Right lobe of liver (tissue), 6 donors: ENCODE measurements around the gene TSPAN10. TPM values are rescaled to one million over a fixed set of nuclear protein-coding genes. Genes with fewer than 3 reads are reported as not detected.
A peak's percentile ranks its signal among the peaks of the same experiment; 100 is the strongest.

Experiments used
- ATAC-seq, 4 donors: fragments of 200-7000 bp; cut with Tn5 transposase; one replicate each; pipeline ENCODE4 v1.9.1; 2020; ENCODE audit warnings: mild to moderate bottlenecking in 4 of 4, moderate library complexity in 4 of 4
- DNase-seq, 3 donors: peaks; one replicate each; pipeline ENCODE4 v3.0.0-alpha.2; 2020
- H3K27ac ChIP-seq, 3 donors: fragments of 200-600 bp; one replicate each; pipeline ENCODE4 v1.8.0; 2022
- H3K27me3 ChIP-seq, 2 donors: fragments of 200-600 bp; one replicate each; pipeline ENCODE4 v1.8.0; 2022
- H3K36me3 ChIP-seq, 4 donors: fragments of 200-600 bp; sonication (generic) in 1 of 4; one replicate each; pipeline versions ENCODE4 v1.5.1 to v1.8.0; 2017 to 2022; ENCODE audit warnings: control low read depth in 1 of 4
- H3K4me1 ChIP-seq, 4 donors: fragments of 200-600 bp; sonication (generic) in 1 of 4; one replicate each; pipeline versions ENCODE4 v1.5.1 to v1.8.0; 2017 to 2022; ENCODE audit warnings: control low read depth in 1 of 4
- H3K4me3 ChIP-seq, 3 donors: fragments of 200-600 bp; one replicate each; pipeline ENCODE4 v1.8.0; 2022
- H3K9me3 ChIP-seq, 4 donors: fragments of 200-600 bp; sonication (generic) in 1 of 4; one replicate each; pipeline versions ENCODE4 v1.5.1 to v1.8.0; 2017 to 2022; ENCODE audit warnings: control low read depth in 1 of 4
- POLR2A ChIP-seq: fragments of 450-650 bp; IDR thresholded peaks from one replicate; pipeline ENCODE4 v1.6.1; 2017; ENCODE audit warnings: antibody characterized with exemption, mild to moderate bottlenecking
- WGBS: methylation state at CpG from one replicate; pipeline ENCODE4 v1.1.6; 2018; ENCODE audit warnings: low coverage, low lambda C conversion rate; ENCODE audit not compliant: insufficient coverage; ENCODE audit errors: missing lambda C conversion rate; 5-methylcytosine and 5-hydroxymethylcytosine counted together
- intact Hi-C, 2 donors: fragments of 100-400 bp; cut with DNase I; formaldehyde crosslinking; loops; one replicate each; pipeline versions ENCODE4 v1.11.2 to v1.14.1; 2022
- total RNA-seq, 6 experiments: library from RNA; depleted of rRNA in 2 of 6; stranded (reverse); fragments of >200 nt in 2 of 6; fragmentation: NEBNext Ultra II Directional in 3 of 6; extraction: Animal tissue kit (Norgen Biotek cat#: 25700) in 3 of 6; gene quantifications; one replicate each; pipeline versions ENCODE4 v1.1.0 to v1.2.4, GENCODE V29; 2016 to 2023
- TF ChIP-seq, protein P1 (sequence below), 4 donors: fragments of 200-600 bp in 3 of 4; fragments of 450-650 bp in 1 of 4; IDR thresholded peaks; one replicate each; pipeline versions ENCODE4 v1.5.1 to v1.8.0; 2016 to 2022; ENCODE audit warnings: antibody characterized with exemption in 4 of 4, mild to moderate bottlenecking in 2 of 4
- donor health status: DM: no; HTN: yes; CAD: no.
- donor health status: DM: no; HTN: no; CAD: no.
- donor health status: DM: no; HTN: no; CAD: no.
- donor health status: DM: no; HTN: yes; CAD: no.
- donor health status: DM: no; HTN: yes; CAD: no.

The TSPAN10 gene
- total RNA-seq, 6 experiments from 2014 or later, result 0.18 to 1.2 (median 0.62) TPM

DNA sequence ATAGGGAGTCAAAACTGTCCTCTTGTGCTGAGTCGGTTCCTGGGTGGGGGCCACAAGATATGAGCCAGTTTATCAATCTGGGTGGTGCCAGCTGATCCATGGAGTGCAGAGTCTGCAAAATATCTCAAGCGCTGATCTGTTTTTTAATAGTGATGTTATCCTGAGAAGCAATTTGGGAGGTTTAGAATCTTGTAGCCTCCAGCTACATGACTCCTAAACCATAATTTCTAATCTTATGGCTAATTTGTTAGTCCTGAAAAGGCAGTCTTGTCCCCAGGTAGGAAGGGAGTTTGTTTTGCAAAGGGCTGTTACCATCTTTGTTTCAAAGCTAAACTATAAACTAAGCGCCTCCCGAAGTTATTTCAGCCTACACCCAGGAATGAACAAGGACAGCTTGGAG is 1.7 kb downstream of the TSPAN10 start:
- Histone ChIP-seq H3K4me3 (no peak overlapping the region), H3K4me1 (peaks cover 0 to 27% (median 11%) of the 10 kb centered on the region in 4 donors), H3K27me3 (no peaks in the 10 kb centered on the region), H3K36me3 (no peaks in the 10 kb centered on the region), H3K27ac (no peak overlapping the region), H3K9me3 (no peaks in the 10 kb centered on the region)
- DNase-seq, result no peak
- WGBS, result 61% methylated on average over 4 of the region's 4 CpGs
- TF ChIP-seq, protein P1, sequence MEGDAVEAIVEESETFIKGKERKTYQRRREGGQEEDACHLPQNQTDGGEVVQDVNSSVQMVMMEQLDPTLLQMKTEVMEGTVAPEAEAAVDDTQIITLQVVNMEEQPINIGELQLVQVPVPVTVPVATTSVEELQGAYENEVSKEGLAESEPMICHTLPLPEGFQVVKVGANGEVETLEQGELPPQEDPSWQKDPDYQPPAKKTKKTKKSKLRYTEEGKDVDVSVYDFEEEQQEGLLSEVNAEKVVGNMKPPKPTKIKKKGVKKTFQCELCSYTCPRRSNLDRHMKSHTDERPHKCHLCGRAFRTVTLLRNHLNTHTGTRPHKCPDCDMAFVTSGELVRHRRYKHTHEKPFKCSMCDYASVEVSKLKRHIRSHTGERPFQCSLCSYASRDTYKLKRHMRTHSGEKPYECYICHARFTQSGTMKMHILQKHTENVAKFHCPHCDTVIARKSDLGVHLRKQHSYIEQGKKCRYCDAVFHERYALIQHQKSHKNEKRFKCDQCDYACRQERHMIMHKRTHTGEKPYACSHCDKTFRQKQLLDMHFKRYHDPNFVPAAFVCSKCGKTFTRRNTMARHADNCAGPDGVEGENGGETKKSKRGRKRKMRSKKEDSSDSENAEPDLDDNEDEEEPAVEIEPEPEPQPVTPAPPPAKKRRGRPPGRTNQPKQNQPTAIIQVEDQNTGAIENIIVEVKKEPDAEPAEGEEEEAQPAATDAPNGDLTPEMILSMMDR (IDR thresholded peaks at IDR 0.05), result no peak
- intact Hi-C loops, result no loop called here
- no peak for ATAC-seq

GRCh38 chr17:81640011-81640410 is 3.0 kb downstream of the TSPAN10 start:
- WGBS, result 78% methylated on average over 4 of the region's 9 CpGs
- no peak for DNase-seq
- no peak for TF ChIP-seq POLR2A
- TF ChIP-seq, protein P1 (IDR thresholded peaks at IDR 0.05), result no peak

DNA sequence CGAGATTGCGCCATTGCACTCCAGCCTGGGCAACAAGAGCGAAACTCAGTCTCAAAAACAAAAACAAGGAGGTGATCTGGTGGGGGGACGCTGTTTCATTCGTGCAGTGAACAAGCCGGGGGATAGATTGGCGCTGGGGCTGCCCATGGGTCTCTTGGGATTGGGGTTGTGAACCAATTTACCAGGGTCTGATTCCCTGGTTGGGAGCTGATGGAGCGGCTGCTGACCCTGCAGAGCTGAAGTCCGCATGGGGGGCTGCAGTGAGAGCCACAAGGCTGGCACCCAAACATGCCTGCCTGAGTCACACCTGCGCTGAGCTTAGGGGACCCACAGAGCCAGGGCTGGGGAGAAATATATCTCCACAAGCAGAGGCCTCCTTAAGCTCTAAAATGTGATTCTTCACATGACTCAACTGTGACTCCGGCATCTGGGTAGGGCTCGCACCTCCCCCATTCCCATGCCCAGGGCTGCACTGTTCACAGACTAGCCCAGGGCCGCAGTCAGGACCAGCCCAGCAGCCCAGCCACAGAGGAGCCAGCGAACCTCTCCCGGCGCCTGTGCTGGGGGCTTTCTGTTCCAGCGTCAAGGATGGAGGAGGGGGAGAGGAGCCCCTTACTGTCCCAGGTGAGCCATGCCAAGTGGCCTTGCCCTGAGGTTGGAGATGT is 5.0 kb downstream of the TSPAN10 start:
- WGBS, result 86% methylated on average over 1 of the region's 17 CpGs
- intact Hi-C loops, result no loop called here
- no peaks in the 10 kb centered on the region for H3K27me3 ChIP-seq
- H3K9me3 ChIP-seq, result no peaks in the 10 kb centered on the region
- H3K27ac ChIP-seq, result no peak overlapping the region
- no peak overlapping the region for H3K4me3 ChIP-seq
- peaks cover 0 to 5% (median 0%) of the 10 kb centered on the region in 4 donors for H3K4me1 ChIP-seq
- DNase-seq (no peak), ATAC-seq (no peak)
- H3K36me3 ChIP-seq, result no peaks in the 10 kb centered on the region
- no peak for TF ChIP-seq POLR2A
- TF ChIP-seq, protein P1 (IDR thresholded peaks at IDR 0.05), result no peak

More at GRCh38 chr17:81640011-81640410, 3.0 kb downstream of the TSPAN10 start:
- H3K27me3 ChIP-seq, result no peaks in the 10 kb centered on the region
- H3K9me3 ChIP-seq, result no peaks in the 10 kb centered on the region
- no peaks in the 10 kb centered on the region for H3K36me3 ChIP-seq
- no peak overlapping the region for H3K27ac ChIP-seq
- no peak overlapping the region for H3K4me3 ChIP-seq
- intact Hi-C loops, result no loop called here
- no peak for ATAC-seq
- H3K4me1 ChIP-seq, result peaks cover 0 to 14% (median 6%) of the 10 kb centered on the region in 4 donors

DNA sequence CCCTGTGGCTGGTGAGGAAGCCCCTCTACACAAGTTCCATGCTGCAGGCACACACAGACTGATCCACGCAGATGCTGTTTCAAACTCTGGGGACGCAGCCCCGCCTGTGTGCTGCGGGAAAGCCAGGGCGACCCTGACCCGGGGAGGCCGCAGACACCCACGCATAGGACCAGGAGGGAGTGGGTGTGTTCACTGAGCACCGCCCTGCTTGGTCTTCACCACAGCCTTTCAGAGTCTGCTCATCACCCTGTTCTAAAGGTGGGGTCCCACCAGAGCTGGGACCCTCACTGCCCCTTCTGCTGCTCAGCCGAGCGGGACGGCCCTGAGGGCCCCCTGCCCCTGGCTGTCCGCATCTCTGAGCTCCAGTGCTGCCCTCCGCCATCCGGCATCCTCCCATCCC is 7.5 kb downstream of the TSPAN10 start:
- Histone ChIP-seq H3K4me3 (no peak overlapping the region), H3K9me3 (no peaks in the 10 kb centered on the region), H3K27ac (no peak overlapping the region), H3K27me3 (peaks cover 0 to 11% of the 10 kb centered on the region in 2 donors), H3K4me1 (no peaks in the 10 kb centered on the region), H3K36me3 (no peaks in the 10 kb centered on the region)
- no peak for TF ChIP-seq POLR2A
- TF ChIP-seq, protein P1 (IDR thresholded peaks at IDR 0.05), result no peak
- intact Hi-C loops, result no loop called here
- WGBS, result 90% methylated on average over 2 of the region's 15 CpGs
- ATAC-seq (peak in 1 of 4 donors; percentile 6), DNase-seq (no peak)
